GM23338 (cell line): ENCODE results near the gene ENTPD8. TPM values are rescaled to one million over a fixed set of nuclear protein-coding genes. Genes with fewer than 3 reads are reported as not detected.

Experiments used
- ATAC-seq: fragments of 200-7000 bp; cut with Tn5 transposase; 3 replicates; pipeline ENCODE4 v1.9.1; 2020
- DNase-seq: peaks from one replicate; pipeline ENCODE4 v3.0.0-alpha.2; 2015; ENCODE audit warnings: low spot score
- H2AFZ ChIP-seq: fragments of 200-600 bp; sonication (generic); 2 replicates; pipeline ENCODE4 v1.8.0; 2016; ENCODE audit warnings: antibody characterized with exemption, mild to moderate bottlenecking, moderate library complexity
- H3F3A ChIP-seq: fragments of 200-600 bp; sonication (generic); replicated peaks from 2 replicates; pipeline ENCODE4 v1.8.0; 2017; ENCODE audit warnings: antibody characterized with exemption, mixed run types, low read depth
- H3K27ac ChIP-seq: fragments of 200-600 bp; sonication (generic); 2 replicates; pipeline ENCODE4 v1.6.1; 2016; ENCODE audit warnings: low read depth
- H3K27me3 ChIP-seq: fragments of 200-600 bp; sonication (generic); 2 replicates; pipeline ENCODE4 v1.8.0; 2016; ENCODE audit warnings: mild to moderate bottlenecking, mixed run types, moderate library complexity; ENCODE audit not compliant: insufficient read depth
- H3K36me3 ChIP-seq: fragments of 200-600 bp; sonication (generic); 2 replicates; pipeline ENCODE4 v1.8.0; 2016; ENCODE audit warnings: mild to moderate bottlenecking; ENCODE audit not compliant: insufficient read depth
- H3K4me1 ChIP-seq: fragments of 200-600 bp; sonication (generic); 2 replicates; pipeline ENCODE4 v1.8.0; 2016; ENCODE audit warnings: mild to moderate bottlenecking, moderate library complexity; ENCODE audit not compliant: insufficient read depth
- H3K4me2 ChIP-seq: fragments of 200-600 bp; sonication (generic); 2 replicates; pipeline ENCODE4 v1.7.1; 2017; ENCODE audit warnings: mixed run types
- H3K4me3 ChIP-seq: fragments of 200-600 bp; sonication (generic); 2 replicates; pipeline ENCODE4 v1.6.1; 2016; ENCODE audit warnings: mixed run types
- H3K79me2 ChIP-seq: fragments of 200-600 bp; sonication (generic); replicated peaks from 2 replicates; pipeline ENCODE4 v1.8.0; 2017; ENCODE audit warnings: mild to moderate bottlenecking; ENCODE audit not compliant: insufficient read depth
- H3K9me2 ChIP-seq: fragments of 200-600 bp; sonication (generic); 2 replicates; pipeline ENCODE4 v1.8.0; 2017; ENCODE audit not compliant: insufficient read depth
- H4K20me1 ChIP-seq: fragments of 200-600 bp; sonication (generic); replicated peaks from 2 replicates; pipeline ENCODE4 v1.8.0; 2017; ENCODE audit warnings: mild to moderate bottlenecking; ENCODE audit not compliant: insufficient read depth
- H3K27ac Mint-ChIP-seq: 2 replicates; pipeline ENCODE4 v1.8.0; 2020; ENCODE audit warnings: inconsistent platforms, mild to moderate bottlenecking, moderate library complexity, mixed read lengths
- H3K27me3 Mint-ChIP-seq: 3 replicates; pipeline ENCODE4 v1.8.0; 2022; ENCODE audit warnings: low read depth, mild to moderate bottlenecking, moderate library complexity, mixed read lengths, inconsistent platforms; ENCODE audit not compliant: insufficient read depth, poor library complexity
- H3K36me3 Mint-ChIP-seq: 3 replicates; pipeline ENCODE4 v1.8.0; 2021; ENCODE audit warnings: low read depth, mild to moderate bottlenecking, inconsistent platforms, moderate library complexity, mixed read lengths
- H3K4me1 Mint-ChIP-seq: 3 replicates; pipeline ENCODE4 v1.8.0; 2020; ENCODE audit warnings: mild to moderate bottlenecking, inconsistent platforms, mixed read lengths
- H3K4me3 Mint-ChIP-seq: 3 replicates; pipeline ENCODE4 v1.8.0; 2021; ENCODE audit warnings: moderate library complexity, mild to moderate bottlenecking, inconsistent platforms, mixed read lengths
- H3K9me3 Mint-ChIP-seq: 3 replicates; pipeline ENCODE4 v1.8.0; 2020; ENCODE audit warnings: moderate library complexity, mild to moderate bottlenecking, inconsistent platforms, mixed read lengths
- ETS1 ChIP-seq: IDR thresholded peaks from 2 replicates; pipeline ENCODE4 v1.6.1; 2016; ENCODE audit warnings: antibody characterized with exemption
- EZH2phosphoT487 ChIP-seq: fragments of 200-600 bp; sonication (generic); IDR thresholded peaks from one replicate; pipeline ENCODE4 v1.8.1; 2018; ENCODE audit warnings: antibody characterized with exemption; ENCODE audit not compliant: unreplicated experiment
- JUNB ChIP-seq: IDR thresholded peaks from one replicate; pipeline ENCODE4 v1.6.1; 2016; ENCODE audit warnings: antibody characterized with exemption; ENCODE audit not compliant: unreplicated experiment
- ZNF462 ChIP-seq: fragments of 250-450 bp; sonication (Bioruptor Pico); IDR thresholded peaks from 2 replicates; pipeline ENCODE4 v1.5.0; 2020; ENCODE audit warnings: mild to moderate bottlenecking, moderate library complexity
- polyA plus RNA-seq: library from polyadenylated mRNA; unstranded; fragments of >200 nt; fragmentation: Nextera tagmentation; extraction: Ambion mirVana; gene quantifications from 2 replicates; pipeline ENCODE4 v1.2.1, GENCODE V29; 2016
- total RNA-seq: library from RNA; depleted of rRNA; stranded (reverse); fragments of >200 nt; shearing (Covaris generic); gene quantifications from 2 replicates; pipeline ENCODE4 v1.2.3, GENCODE V29; 2014
- TF ChIP-seq, protein P1 (sequence below), 2 experiments: fragments of 200-600 bp in 1 of 2; sonication (generic) in 1 of 2; conservative IDR thresholded peaks; 2 replicates each; pipeline versions ENCODE4 v1.5.1 to v1.6.1; 2016 to 2017; ENCODE audit warnings: antibody characterized with exemption in 2 of 2, low read depth in 2 of 2, mild to moderate bottlenecking in 2 of 2, moderate library complexity in 1 of 2
- TF ChIP-seq, protein P2 (sequence below): IDR thresholded peaks from one replicate; pipeline ENCODE4 v1.6.1; 2018; ENCODE audit warnings: antibody characterized with exemption; ENCODE audit not compliant: unreplicated experiment

The ENTPD8 gene
- total and polyA plus RNA-seq, 2 experiments from 2014 or later = 0.42 to 0.89 TPM

GRCh38 chr9:137432687-137433348 lies 8.3 kb downstream of the ENTPD8 start (continued):
- TF ChIP-seq ZNF462 (CRISPR knock-in tag) = no peak

DNA sequence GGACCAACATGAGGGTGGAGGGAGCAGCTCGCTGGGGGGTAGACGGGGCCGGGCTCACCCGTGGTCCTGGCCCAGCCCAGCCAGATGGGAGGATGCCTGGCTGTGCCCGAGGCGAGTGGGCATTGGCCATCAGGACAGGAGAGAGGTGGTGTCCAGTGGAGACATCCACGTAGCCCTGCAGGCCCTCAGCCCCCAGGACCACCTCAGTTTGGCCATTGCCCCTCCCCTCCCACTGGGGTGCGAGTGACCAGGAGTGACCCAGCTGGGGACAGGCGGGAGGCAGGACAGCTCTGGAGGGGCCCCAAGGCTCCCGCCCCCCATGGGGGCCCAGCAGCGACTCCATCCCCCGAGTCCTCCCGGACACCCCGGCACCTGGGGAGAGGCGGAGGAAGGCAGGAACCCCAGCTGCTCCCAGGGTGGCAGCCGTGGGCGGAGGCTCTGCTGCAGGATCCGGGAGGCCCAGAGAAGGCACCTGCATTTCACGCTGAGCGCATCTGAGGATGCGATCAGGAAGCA lies 9.7 kb downstream of the ENTPD8 start:
- H3K27ac ChIP-seq = no peak overlapping the region
- no peak overlapping the region for H3K27ac Mint-ChIP-seq
- H3K36me3 Mint-ChIP-seq = no peaks in the 10 kb centered on the region
- no peaks in the 10 kb centered on the region for H3K4me1 ChIP-seq
- no peak overlapping the region for H3K4me3 Mint-ChIP-seq
- no peak overlapping the region for H3K4me3 ChIP-seq
- no peak for DNase-seq
- no peak overlapping the region for H2AFZ ChIP-seq
- ATAC-seq = no peak
- no peaks in the 10 kb centered on the region for H3K36me3 ChIP-seq
- H3K27me3 ChIP-seq = no peaks in the 10 kb centered on the region
- H3K9me3 Mint-ChIP-seq = no peaks in the 10 kb centered on the region
- H3K27me3 Mint-ChIP-seq = no peaks in the 10 kb centered on the region
- no peaks in the 10 kb centered on the region for H3K79me2 ChIP-seq
- H4K20me1 ChIP-seq = no peaks in the 10 kb centered on the region
- H3K4me2 ChIP-seq = no peak overlapping the region
- H3K9me2 ChIP-seq = no peaks in the 10 kb centered on the region
- no peaks in the 10 kb centered on the region for H3K4me1 Mint-ChIP-seq
- H3F3A ChIP-seq = no peaks in the 10 kb centered on the region
- TF ChIP-seq, protein P1, sequence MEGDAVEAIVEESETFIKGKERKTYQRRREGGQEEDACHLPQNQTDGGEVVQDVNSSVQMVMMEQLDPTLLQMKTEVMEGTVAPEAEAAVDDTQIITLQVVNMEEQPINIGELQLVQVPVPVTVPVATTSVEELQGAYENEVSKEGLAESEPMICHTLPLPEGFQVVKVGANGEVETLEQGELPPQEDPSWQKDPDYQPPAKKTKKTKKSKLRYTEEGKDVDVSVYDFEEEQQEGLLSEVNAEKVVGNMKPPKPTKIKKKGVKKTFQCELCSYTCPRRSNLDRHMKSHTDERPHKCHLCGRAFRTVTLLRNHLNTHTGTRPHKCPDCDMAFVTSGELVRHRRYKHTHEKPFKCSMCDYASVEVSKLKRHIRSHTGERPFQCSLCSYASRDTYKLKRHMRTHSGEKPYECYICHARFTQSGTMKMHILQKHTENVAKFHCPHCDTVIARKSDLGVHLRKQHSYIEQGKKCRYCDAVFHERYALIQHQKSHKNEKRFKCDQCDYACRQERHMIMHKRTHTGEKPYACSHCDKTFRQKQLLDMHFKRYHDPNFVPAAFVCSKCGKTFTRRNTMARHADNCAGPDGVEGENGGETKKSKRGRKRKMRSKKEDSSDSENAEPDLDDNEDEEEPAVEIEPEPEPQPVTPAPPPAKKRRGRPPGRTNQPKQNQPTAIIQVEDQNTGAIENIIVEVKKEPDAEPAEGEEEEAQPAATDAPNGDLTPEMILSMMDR (conservative IDR thresholded peaks at IDR 0.05; ENCODE audit: low read depth in 2 of 2) = no peak
- TF ChIP-seq EZH2phosphoT487 = no peak
- TF ChIP-seq, protein P2, sequence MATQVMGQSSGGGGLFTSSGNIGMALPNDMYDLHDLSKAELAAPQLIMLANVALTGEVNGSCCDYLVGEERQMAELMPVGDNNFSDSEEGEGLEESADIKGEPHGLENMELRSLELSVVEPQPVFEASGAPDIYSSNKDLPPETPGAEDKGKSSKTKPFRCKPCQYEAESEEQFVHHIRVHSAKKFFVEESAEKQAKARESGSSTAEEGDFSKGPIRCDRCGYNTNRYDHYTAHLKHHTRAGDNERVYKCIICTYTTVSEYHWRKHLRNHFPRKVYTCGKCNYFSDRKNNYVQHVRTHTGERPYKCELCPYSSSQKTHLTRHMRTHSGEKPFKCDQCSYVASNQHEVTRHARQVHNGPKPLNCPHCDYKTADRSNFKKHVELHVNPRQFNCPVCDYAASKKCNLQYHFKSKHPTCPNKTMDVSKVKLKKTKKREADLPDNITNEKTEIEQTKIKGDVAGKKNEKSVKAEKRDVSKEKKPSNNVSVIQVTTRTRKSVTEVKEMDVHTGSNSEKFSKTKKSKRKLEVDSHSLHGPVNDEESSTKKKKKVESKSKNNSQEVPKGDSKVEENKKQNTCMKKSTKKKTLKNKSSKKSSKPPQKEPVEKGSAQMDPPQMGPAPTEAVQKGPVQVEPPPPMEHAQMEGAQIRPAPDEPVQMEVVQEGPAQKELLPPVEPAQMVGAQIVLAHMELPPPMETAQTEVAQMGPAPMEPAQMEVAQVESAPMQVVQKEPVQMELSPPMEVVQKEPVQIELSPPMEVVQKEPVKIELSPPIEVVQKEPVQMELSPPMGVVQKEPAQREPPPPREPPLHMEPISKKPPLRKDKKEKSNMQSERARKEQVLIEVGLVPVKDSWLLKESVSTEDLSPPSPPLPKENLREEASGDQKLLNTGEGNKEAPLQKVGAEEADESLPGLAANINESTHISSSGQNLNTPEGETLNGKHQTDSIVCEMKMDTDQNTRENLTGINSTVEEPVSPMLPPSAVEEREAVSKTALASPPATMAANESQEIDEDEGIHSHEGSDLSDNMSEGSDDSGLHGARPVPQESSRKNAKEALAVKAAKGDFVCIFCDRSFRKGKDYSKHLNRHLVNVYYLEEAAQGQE = no peak
- TF ChIP-seq ETS1 = no peak
- TF ChIP-seq JUNB = no peak
